ENCODE results near the gene CIAO1. TPM values are rescaled to one million over a fixed set of nuclear protein-coding genes. Genes with fewer than 3 reads are reported as not detected.

CIAO1 gene
- total RNA-seq, 1 experiment from 2014 or later = 85.3 TPM

DNA sequence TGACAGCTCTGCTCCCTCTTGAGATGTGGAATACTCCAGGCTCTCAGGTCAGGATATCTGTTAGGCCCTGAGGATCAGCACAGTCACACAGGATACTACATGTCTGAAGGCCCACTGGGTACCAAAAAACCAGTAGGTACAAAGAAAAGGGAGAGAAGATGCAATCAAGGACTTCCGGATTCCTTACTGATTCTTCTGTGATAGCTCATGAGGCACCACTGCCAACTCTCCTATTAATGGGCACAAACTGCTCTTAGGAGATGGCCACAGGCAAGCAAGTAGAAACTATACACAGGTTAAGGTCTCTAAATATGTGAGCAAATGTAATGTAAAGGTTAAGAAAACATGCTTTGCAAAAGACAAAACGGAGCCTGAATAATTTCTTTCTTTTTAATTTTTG, 3.7 kb upstream of the CIAO1 start:
- no peaks in the 10 kb centered on the region for H3K9me2 ChIP-seq (ENCODE audit: insufficient read depth)
- peaks cover 59% of the 10 kb centered on the region for H3K4me1 ChIP-seq (replicated peaks; ENCODE audit: insufficient read depth)
- no peak overlapping the region for H3K4me3 ChIP-seq
- H3K27ac ChIP-seq = peak overlapping the region; percentile 70; the same call in 1 of the 2 replicates
- H3K36me3 ChIP-seq (ENCODE audit: low read depth) = peaks cover 16% of the 10 kb centered on the region; the same call in 1 of the 2 replicates
- no peaks in the 10 kb centered on the region for H3K9me3 ChIP-seq (ENCODE audit: insufficient read depth, low read depth)
- H3F3A ChIP-seq (ENCODE audit: insufficient read depth, low read depth) = peaks cover 48% of the 10 kb centered on the region
- H2AFZ ChIP-seq = no peak overlapping the region
- POLR2A ChIA-PET (ENCODE audit: unreplicated experiment) = no interaction called here
- no peak for DNase-seq
- CTCF ChIA-PET = no interaction called here
- H3K27me3 ChIP-seq (ENCODE audit: insufficient read depth, low read depth) = no peaks in the 10 kb centered on the region
- H3K4me2 ChIP-seq = no peak overlapping the region
- no peak for TF ChIP-seq EZH2 (IDR thresholded peaks at IDR 0.05; ENCODE audit: low read depth)
- H3K79me2 ChIP-seq (ENCODE audit: low read depth) = peaks cover 87% of the 10 kb centered on the region
- BruUV-seq (replicated peaks) = no TSS peak
- peaks cover 63% of the 10 kb centered on the region for H4K20me1 ChIP-seq (ENCODE audit: insufficient read depth)
- intact Hi-C loops (cut with micrococcal nuclease; ENCODE audit: unreplicated experiment) = no loop called here

DNA sequence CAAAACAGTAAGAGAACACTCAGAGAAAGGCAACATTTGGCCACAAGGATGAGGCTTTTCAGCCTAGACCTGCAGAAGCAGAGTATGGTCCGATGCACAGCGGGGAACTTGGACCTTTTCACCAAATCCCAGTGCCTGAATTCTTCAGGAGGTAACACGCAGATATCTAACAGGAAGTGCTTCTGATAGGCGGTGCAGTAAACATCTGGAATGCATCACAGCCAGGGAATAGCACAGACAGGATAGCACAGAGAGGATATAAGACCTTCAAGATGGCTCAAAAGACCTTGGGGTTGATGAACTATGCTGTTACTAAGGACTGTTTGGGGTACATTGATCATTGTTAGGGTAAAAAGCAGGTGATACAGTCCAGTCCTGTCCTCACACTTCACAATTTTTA, 1.9 kb upstream of the CIAO1 start:
- Histone ChIP-seq H2AFZ (no peak overlapping the region), H3K4me1 (replicated peaks; ENCODE audit: insufficient read depth) (peaks cover 61% of the 10 kb centered on the region), H3K27me3 (ENCODE audit: insufficient read depth, low read depth) (no peaks in the 10 kb centered on the region), H3K79me2 (ENCODE audit: low read depth) (peaks cover 85% of the 10 kb centered on the region), H3K9me3 (ENCODE audit: insufficient read depth, low read depth) (no peaks in the 10 kb centered on the region), H4K20me1 (ENCODE audit: insufficient read depth) (peaks cover 61% of the 10 kb centered on the region), H3K4me3 (no peak overlapping the region), H3K27ac (no peak overlapping the region), H3F3A (ENCODE audit: insufficient read depth, low read depth) (peaks cover 50% of the 10 kb centered on the region), H3K36me3 (ENCODE audit: low read depth) (peaks cover 31% of the 10 kb centered on the region), H3K9me2 (ENCODE audit: insufficient read depth) (no peaks in the 10 kb centered on the region), H3K4me2 (peak overlapping the region; percentile 97)
- no peak for DNase-seq
- CTCF ChIA-PET = no interaction called here
- BruUV-seq (replicated peaks) = no TSS peak
- TF ChIP-seq EZH2 (IDR thresholded peaks at IDR 0.05; ENCODE audit: low read depth) = no peak
- TF ChIP-seq, protein P1, sequence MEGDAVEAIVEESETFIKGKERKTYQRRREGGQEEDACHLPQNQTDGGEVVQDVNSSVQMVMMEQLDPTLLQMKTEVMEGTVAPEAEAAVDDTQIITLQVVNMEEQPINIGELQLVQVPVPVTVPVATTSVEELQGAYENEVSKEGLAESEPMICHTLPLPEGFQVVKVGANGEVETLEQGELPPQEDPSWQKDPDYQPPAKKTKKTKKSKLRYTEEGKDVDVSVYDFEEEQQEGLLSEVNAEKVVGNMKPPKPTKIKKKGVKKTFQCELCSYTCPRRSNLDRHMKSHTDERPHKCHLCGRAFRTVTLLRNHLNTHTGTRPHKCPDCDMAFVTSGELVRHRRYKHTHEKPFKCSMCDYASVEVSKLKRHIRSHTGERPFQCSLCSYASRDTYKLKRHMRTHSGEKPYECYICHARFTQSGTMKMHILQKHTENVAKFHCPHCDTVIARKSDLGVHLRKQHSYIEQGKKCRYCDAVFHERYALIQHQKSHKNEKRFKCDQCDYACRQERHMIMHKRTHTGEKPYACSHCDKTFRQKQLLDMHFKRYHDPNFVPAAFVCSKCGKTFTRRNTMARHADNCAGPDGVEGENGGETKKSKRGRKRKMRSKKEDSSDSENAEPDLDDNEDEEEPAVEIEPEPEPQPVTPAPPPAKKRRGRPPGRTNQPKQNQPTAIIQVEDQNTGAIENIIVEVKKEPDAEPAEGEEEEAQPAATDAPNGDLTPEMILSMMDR (conservative IDR thresholded peaks at IDR 0.05) = no peak
- POLR2A ChIA-PET (ENCODE audit: unreplicated experiment) = no interaction called here
- intact Hi-C loops (cut with micrococcal nuclease; ENCODE audit: unreplicated experiment) = no loop called here

GRCh38 chr2:96264656-96265348, 1.2 kb upstream of the CIAO1 start:
- Histone ChIP-seq H3K4me1 (replicated peaks; ENCODE audit: insufficient read depth) (peaks cover 54% of the 10 kb centered on the region), H4K20me1 (ENCODE audit: insufficient read depth) (peaks cover 56% of the 10 kb centered on the region)

More at GRCh38 chr2:96264656-96265348, 1.2 kb upstream of the CIAO1 start:
- no peaks in the 10 kb centered on the region for H3K9me3 ChIP-seq (ENCODE audit: insufficient read depth, low read depth)
- H3K4me3 ChIP-seq = peak overlapping the region; percentile 92
- peaks cover 78% of the 10 kb centered on the region for H3K79me2 ChIP-seq (ENCODE audit: low read depth)
- TF ChIP-seq EZH2 (IDR thresholded peaks at IDR 0.05; ENCODE audit: low read depth) = no peak
- TF ChIP-seq, protein P1 (conservative IDR thresholded peaks at IDR 0.05) = peak; percentile 56; the same call in 1 of the 2 replicates
- no peaks in the 10 kb centered on the region for H3K9me2 ChIP-seq (ENCODE audit: insufficient read depth)
- intact Hi-C loops (cut with micrococcal nuclease; ENCODE audit: unreplicated experiment) = loop anchor here (5.0 kb wide), 1 partner anchor 72 kb away; the partner anchor contains the start of gene NCAPH
- no peaks in the 10 kb centered on the region for H3K27me3 ChIP-seq (ENCODE audit: insufficient read depth, low read depth)
- ChIA-PET CTCF (interaction anchor here (0.5 kb wide), 1 partner anchor 69 kb away, joined by 7 read pairs; no protein-coding TSS in a partner anchor), POLR2A (ENCODE audit: unreplicated experiment) (no interaction called here)
- H3F3A ChIP-seq (ENCODE audit: insufficient read depth, low read depth) = peaks cover 43% of the 10 kb centered on the region
- BruUV-seq (replicated peaks) = TSS peak; percentile 31
- no peak for DNase-seq
- peaks cover 37% of the 10 kb centered on the region for H3K36me3 ChIP-seq (ENCODE audit: low read depth)
- no peak overlapping the region for H3K27ac ChIP-seq
- peak overlapping the region; percentile 97 for H3K4me2 ChIP-seq
- no peak overlapping the region; the same call in 1 of the 2 replicates for H2AFZ ChIP-seq

Measured in PC-9 (cell line).